AG20443 (cell line): Measurements from ENCODE around the gene ANKRD35.
"Not testable (repeated sequence)": the region's sequence is repeated elsewhere in the genome, so short reads cannot be mapped to it uniquely, and the experiment has no call there.

Experiments
- DNase-seq: peaks from one replicate; pipeline ENCODE4 v3.0.0; 2012; ENCODE audit warnings: low spot score, mixed read lengths

ANKRD35 gene

GRCh38 chr1:145885738-145886287 is at the start of gene ANKRD35:
ANKRD35 (minus strand) TSS chr1:145885866; CDS start chr1:145885758, 108 bp downstream.
- peak; percentile 95 for DNase-seq

- DNase-seq = not testable (repeated sequence)
These were observed 46.9 kb upstream of the ANKRD35 start for GRCh38 chr1:145932522-145933009.

- no peak for DNase-seq
These were observed 42.4 kb upstream of the ANKRD35 start for GRCh38 chr1:145927916-145928643.

- DNase-seq = peak; percentile 93
These were observed 41.6 kb upstream of the ANKRD35 start, which contains the start of gene RBM8A for GRCh38 chr1:145927063-145927886. RBM8A (minus strand) TSS chr1:145927484; CDS start chr1:145927426, 58 bp downstream.

- DNase-seq = no peak
These were observed 41.0 kb upstream of the ANKRD35 start for GRCh38 chr1:145926686-145927062.

- DNase-seq = no peak
These were observed 36.6 kb upstream of the ANKRD35 start for GRCh38 chr1:145922266-145922665.

GRCh38 chr1:145920297-145920696 is 34.6 kb upstream of the ANKRD35 start:
- DNase-seq = not testable (repeated sequence)

- peak; percentile 89 for DNase-seq
These were observed 33.6 kb upstream of the ANKRD35 start for GRCh38 chr1:145918992-145919939.

GRCh38 chr1:145918144-145918991 is 32.7 kb upstream of the ANKRD35 start, which contains the start of gene PEX11B:
PEX11B (minus strand) TSS chr1:145918717; CDS start chr1:145918688, 29 bp downstream.
- peak; percentile 96 for DNase-seq

GRCh38 chr1:145917595-145917994 is 31.9 kb upstream of the ANKRD35 start:
- DNase-seq = no peak

- DNase-seq = no peak
These were observed 31.1 kb upstream of the ANKRD35 start for GRCh38 chr1:145916745-145917144.

- DNase-seq = no peak
These were observed 26.5 kb upstream of the ANKRD35 start for GRCh38 chr1:145912128-145912641.

- DNase-seq = peak; percentile 52
These were observed 23.0 kb upstream of the ANKRD35 start for GRCh38 chr1:145908653-145909052.

- no peak for DNase-seq
These were observed 21.5 kb upstream of the ANKRD35 start for GRCh38 chr1:145906954-145907753.

GRCh38 chr1:145901312-145902021 is 15.8 kb upstream of the ANKRD35 start:
- DNase-seq = no peak

GRCh38 chr1:145898756-145899155 is 13.1 kb upstream of the ANKRD35 start:
- DNase-seq = no peak

- DNase-seq = no peak
These were observed 12.3 kb upstream of the ANKRD35 start for GRCh38 chr1:145897969-145898368.

GRCh38 chr1:145895471-145895870 is 9.8 kb upstream of the ANKRD35 start:
- DNase-seq = no peak
